Dedifferentiated amniotic fluid mesenchymal stem cell (primary cell): ENCODE measurements around the gene NPIPA7.
"Not testable (repeated sequence)": the region's sequence is repeated elsewhere in the genome, so short reads cannot be mapped to it uniquely, and the experiment has no call there.

Experiments used
- DNase-seq: peaks from one replicate; pipeline ENCODE4 v3.0.0-alpha.2; 2016; ENCODE audit errors: extremely low spot score

NPIPA7 gene

GRCh38 chr16:16420515-16420914 lies 41.6 kb downstream of the NPIPA7 start:
- not testable (repeated sequence) for DNase-seq

GRCh38 chr16:16425146-16425545 lies 46.2 kb downstream of the NPIPA7 start:
- not testable (repeated sequence) for DNase-seq

- DNase-seq = not testable (repeated sequence)
Observed at GRCh38 chr16:16431135-16431534, 52.2 kb downstream of the NPIPA7 start.

- DNase-seq = not testable (repeated sequence)
Observed at GRCh38 chr16:16434711-16435110, 55.8 kb downstream of the NPIPA7 start.

GRCh38 chr16:16441401-16441800 lies 62.5 kb downstream of the NPIPA7 start:
- not testable (repeated sequence) for DNase-seq
